ENCODE data around the gene HPCA.

HPCA gene

GRCh38 chr1:32890516-32891240 is 4.4 kb downstream of the HPCA start:
- DNase-seq: no peak

GRCh38 chr1:32891241-32891570 is 4.9 kb downstream of the HPCA start:
- DNase-seq: no peak

- no peak for DNase-seq
These were observed 5.3 kb downstream of the HPCA start for GRCh38 chr1:32891630-32892029.

GRCh38 chr1:32892368-32893197 is 6.3 kb downstream of the HPCA start:
- DNase-seq: peak; percentile 78

GRCh38 chr1:32893198-32894018 is 7.1 kb downstream of the HPCA start:
- peak; percentile 44 for DNase-seq

- no peak for DNase-seq
These were observed 7.8 kb downstream of the HPCA start for GRCh38 chr1:32894019-32894600.

GRCh38 chr1:32894681-32895080 is 8.4 kb downstream of the HPCA start:
- no peak for DNase-seq

GRCh38 chr1:32895325-32896215 is 9.3 kb downstream of the HPCA start:
- DNase-seq: no peak

- DNase-seq: no peak
These were observed 10.2 kb downstream of the HPCA start for GRCh38 chr1:32896451-32896850.

GRCh38 chr1:32897082-32898049 is 11.1 kb downstream of the HPCA start:
- DNase-seq: no peak

- DNase-seq: no peak
These were observed 11.8 kb downstream of the HPCA start for GRCh38 chr1:32898056-32898455.

GRCh38 chr1:32898958-32899357 is 12.7 kb downstream of the HPCA start:
- DNase-seq: no peak

GRCh38 chr1:32899586-32900296 is 13.4 kb downstream of the HPCA start:
- DNase-seq: no peak

- DNase-seq: no peak
These were observed 14.2 kb downstream of the HPCA start for GRCh38 chr1:32900371-32900955.

GRCh38 chr1:32900956-32901822 is 14.9 kb downstream of the HPCA start, which contains the start of gene TMEM54:
Gene TMEM54 (minus strand): TSS chr1:32901389. CDS start chr1:32901238, 151 bp downstream.
- no peak for DNase-seq

GRCh38 chr1:32901823-32902534 is 15.7 kb downstream of the HPCA start:
- DNase-seq: no peak

GRCh38 chr1:32902535-32902920 is 16.2 kb downstream of the HPCA start:
- DNase-seq: no peak

Data from stimulated activated CD8-positive, alpha-beta memory T cell treated with anti-CD3 and anti-CD28 coated beads, Interleukin-4, amount 100 ng/mL, for 48 hours (primary cell).